Gastrocnemius medialis (tissue), 4 donors: Measurements from ENCODE around the gene TNRC18. TPM values are rescaled to one million over a fixed set of nuclear protein-coding genes. Genes with fewer than 3 reads are reported as not detected.
"Not testable (repeated sequence)": the region's sequence is repeated elsewhere in the genome, so short reads cannot be mapped to it uniquely, and the experiment has no call there.

Experiments used
- ATAC-seq, 2 donors: fragments of 150-250 bp; one replicate each; pipeline ENCODE4 v1.9.1; 2016
- DNase-seq, 2 donors: peaks; one replicate each; pipeline ENCODE4 v3.0.0-alpha.2; 2019
- H3K27ac ChIP-seq, 4 donors: fragments of 200-600 bp; sonication (generic); 1 replicate in 1 of 4; 2 replicates in 3 of 4; pipeline ENCODE4 v1.5.1; 2016 to 2018; ENCODE audit warnings: mild to moderate bottlenecking in 2 of 4, moderate library complexity in 1 of 4
- H3K27me3 ChIP-seq, 3 donors: fragments of 200-600 bp; sonication (generic) in 2 of 3; 1 replicate in 1 of 3; 2 replicates in 2 of 3; pipeline versions ENCODE4 v1.5.1 to v1.6.0; 2016 to 2019; ENCODE audit warnings: mild to moderate bottlenecking in 1 of 3, moderate library complexity in 1 of 3
- H3K36me3 ChIP-seq, 2 donors: fragments of 200-600 bp; sonication (generic) in 1 of 2; one replicate each; pipeline ENCODE4 v1.5.1; 2017 to 2018
- H3K4me1 ChIP-seq, 2 donors: fragments of 200-600 bp; sonication (generic) in 1 of 2; one replicate each; pipeline ENCODE4 v1.5.1; 2016 to 2017; ENCODE audit warnings: mild to moderate bottlenecking in 2 of 2
- H3K4me3 ChIP-seq, 4 donors: fragments of 200-600 bp; sonication (generic) in 3 of 4; 1 replicate in 1 of 4; 2 replicates in 3 of 4; pipeline ENCODE4 v1.5.1; 2016 to 2019; ENCODE audit warnings: mild to moderate bottlenecking in 2 of 4
- H3K9me3 ChIP-seq, 3 donors: fragments of 200-600 bp; sonication (generic) in 2 of 3; 1 replicate in 1 of 3; 2 replicates in 2 of 3; pipeline ENCODE4 v1.5.1; 2016 to 2019
- POLR2A ChIP-seq, 2 donors: fragments of 450-650 bp; IDR thresholded peaks; one replicate each; pipeline ENCODE4 v1.6.1; 2017; ENCODE audit warnings: antibody characterized with exemption in 2 of 2, mild to moderate bottlenecking in 2 of 2, moderate library complexity in 2 of 2
- in situ Hi-C, 4 donors: fragments of 200-750 bp; cut with MboI; loops; one replicate each; pipeline versions ENCODE4 v1.15.0 to v1.8.0; 2017; ENCODE audit warnings: low sequenced_read_pairs in 4 of 4
- intact Hi-C: fragments of 100-400 bp; cut with DNase I; formaldehyde crosslinking; loops from one replicate; pipeline ENCODE4 v1.15.1; 2023; ENCODE audit warnings: low total_unique reads
- total RNA-seq, 4 donors: library from RNA; depleted of rRNA; stranded (reverse); fragments of >200 nt; gene quantifications; one replicate each; pipeline versions ENCODE4 v1.1.0 to v1.2.3, GENCODE V29; 2016
- TF ChIP-seq, protein P1 (sequence below), 5 experiments: fragments of 450-650 bp in 3 of 5; fragments of 200-600 bp in 2 of 5; sonication (generic) in 2 of 5; IDR thresholded peaks in 4 of 5; conservative IDR thresholded peaks in 1 of 5; 1 replicate in 4 of 5; 2 replicates in 1 of 5; pipeline ENCODE4 v1.5.1; 2016 to 2019; ENCODE audit warnings: antibody characterized with exemption in 5 of 5, mild to moderate bottlenecking in 3 of 5, moderate library complexity in 3 of 5

TNRC18 gene
- total RNA-seq, 4 donors from 2014 or later, result 8.7 to 31.2 (median 20.5) TPM

DNA sequence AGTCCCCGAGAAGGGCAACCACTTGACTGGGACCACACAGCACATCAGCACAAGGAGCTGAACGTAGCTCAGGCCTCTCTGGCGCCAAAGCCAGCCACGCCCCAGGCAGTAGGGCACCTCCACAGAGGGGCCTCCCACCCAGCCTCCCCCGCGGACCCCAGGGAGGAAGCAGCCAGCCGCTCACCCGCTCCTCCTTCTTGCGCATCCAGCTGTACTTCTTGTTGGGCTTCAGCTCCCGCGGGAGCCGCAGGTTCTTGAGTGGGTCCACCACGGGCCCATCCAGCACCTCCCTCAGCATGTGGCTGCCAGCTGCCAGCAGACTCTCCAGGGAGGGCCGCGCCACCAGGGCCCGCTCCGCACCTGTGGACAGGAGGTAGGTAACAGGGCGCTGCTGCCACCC, 61.2 kb downstream of the TNRC18 start:
- no peak overlapping the region for H3K4me3 ChIP-seq
- DNase-seq (no peak), ATAC-seq (no peak)
- no peak overlapping the region for H3K27ac ChIP-seq
- intact Hi-C loops, result no loop called here
- H3K9me3 ChIP-seq, result no peaks in the 10 kb centered on the region
- no peak for TF ChIP-seq POLR2A (IDR thresholded peaks at IDR 0.05)
- TF ChIP-seq, protein P1, sequence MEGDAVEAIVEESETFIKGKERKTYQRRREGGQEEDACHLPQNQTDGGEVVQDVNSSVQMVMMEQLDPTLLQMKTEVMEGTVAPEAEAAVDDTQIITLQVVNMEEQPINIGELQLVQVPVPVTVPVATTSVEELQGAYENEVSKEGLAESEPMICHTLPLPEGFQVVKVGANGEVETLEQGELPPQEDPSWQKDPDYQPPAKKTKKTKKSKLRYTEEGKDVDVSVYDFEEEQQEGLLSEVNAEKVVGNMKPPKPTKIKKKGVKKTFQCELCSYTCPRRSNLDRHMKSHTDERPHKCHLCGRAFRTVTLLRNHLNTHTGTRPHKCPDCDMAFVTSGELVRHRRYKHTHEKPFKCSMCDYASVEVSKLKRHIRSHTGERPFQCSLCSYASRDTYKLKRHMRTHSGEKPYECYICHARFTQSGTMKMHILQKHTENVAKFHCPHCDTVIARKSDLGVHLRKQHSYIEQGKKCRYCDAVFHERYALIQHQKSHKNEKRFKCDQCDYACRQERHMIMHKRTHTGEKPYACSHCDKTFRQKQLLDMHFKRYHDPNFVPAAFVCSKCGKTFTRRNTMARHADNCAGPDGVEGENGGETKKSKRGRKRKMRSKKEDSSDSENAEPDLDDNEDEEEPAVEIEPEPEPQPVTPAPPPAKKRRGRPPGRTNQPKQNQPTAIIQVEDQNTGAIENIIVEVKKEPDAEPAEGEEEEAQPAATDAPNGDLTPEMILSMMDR (IDR thresholded peaks at IDR 0.05 in 4 of 5, conservative IDR thresholded peaks at IDR 0.05 in 1 of 5), result no peak
- peaks cover 2 to 38% of the 10 kb centered on the region in 2 donors for H3K36me3 ChIP-seq
- in situ Hi-C loops, result loop anchor here in 1 of 4 donors (10.0 kb wide), 1 partner anchor 82 kb away; no protein-coding TSS in a partner anchor
- no peaks in the 10 kb centered on the region for H3K27me3 ChIP-seq
- H3K4me1 ChIP-seq, result peaks cover 0 to 4% of the 10 kb centered on the region in 2 donors

DNA sequence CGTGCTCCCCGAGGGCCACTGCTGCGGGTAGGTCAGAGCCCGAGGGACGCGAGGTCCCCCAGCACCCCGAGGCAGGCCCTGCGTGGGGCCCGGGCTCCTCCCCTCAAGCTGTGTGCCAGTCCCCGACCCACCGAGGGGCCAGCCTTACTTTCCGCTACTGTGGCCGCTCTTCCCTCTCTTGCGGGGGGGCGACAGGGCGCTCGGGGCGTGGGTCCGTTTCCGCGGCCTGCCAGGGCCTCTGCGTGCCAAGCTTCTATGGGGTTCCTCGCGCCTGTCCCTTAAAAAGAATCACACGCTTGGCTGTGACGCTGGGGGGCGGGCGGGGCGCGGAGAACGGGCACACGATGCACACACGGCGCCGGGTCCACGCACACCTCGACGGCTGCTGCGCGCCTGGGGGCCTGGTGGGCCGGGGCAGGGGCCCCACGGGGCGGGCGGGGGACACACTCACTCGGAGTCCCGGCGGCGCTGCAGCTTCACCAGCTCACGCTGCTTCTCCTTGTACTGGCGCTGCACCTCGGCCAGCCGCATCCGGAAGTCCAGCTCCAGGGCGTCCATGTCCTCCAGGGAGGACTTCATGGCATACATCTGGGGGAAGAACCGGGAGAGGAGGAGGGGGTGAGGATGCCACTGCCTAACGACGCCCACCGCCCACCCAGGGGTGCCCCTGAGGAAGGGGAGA, 62.0 kb downstream of the TNRC18 start:
- no peak for DNase-seq
- Histone ChIP-seq H3K4me3 (no peak overlapping the region), H3K9me3 (no peaks in the 10 kb centered on the region), H3K27me3 (no peaks in the 10 kb centered on the region), H3K4me1 (peaks cover 0 to 4% of the 10 kb centered on the region in 2 donors), H3K27ac (no peak overlapping the region), H3K36me3 (peaks cover 2 to 47% of the 10 kb centered on the region in 2 donors)
- in situ Hi-C loops, result loop anchor here in 1 of 4 donors (10.0 kb wide), 1 partner anchor 83 kb away; no protein-coding TSS in a partner anchor
- ATAC-seq, result no peak
- intact Hi-C loops, result no loop called here
- TF ChIP-seq, protein P1 (IDR thresholded peaks at IDR 0.05 in 4 of 5, conservative IDR thresholded peaks at IDR 0.05 in 1 of 5), result no peak
- TF ChIP-seq POLR2A (IDR thresholded peaks at IDR 0.05), result no peak

DNA sequence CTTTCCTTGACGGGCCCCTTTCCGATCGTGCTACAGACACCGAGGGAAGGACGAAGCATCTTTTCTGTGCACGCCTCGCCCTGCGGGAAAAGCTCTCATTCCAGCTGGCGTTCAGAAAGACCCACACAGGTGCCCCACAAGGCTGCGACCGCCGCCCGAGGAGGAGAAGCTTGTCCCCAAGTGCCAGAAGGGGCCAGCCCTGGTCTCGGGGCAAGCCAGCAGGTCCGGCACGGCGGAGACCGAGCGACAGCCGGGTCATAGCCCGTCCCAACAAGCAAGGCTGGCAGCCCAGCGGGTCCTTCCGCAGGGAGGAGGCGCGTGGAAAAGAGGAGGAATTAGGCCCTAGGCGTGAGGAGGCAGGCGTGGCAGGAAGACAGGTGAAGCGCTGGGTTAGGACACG, 62.7 kb downstream of the TNRC18 start:
- in situ Hi-C loops (loop anchor here in 1 of 4 donors (10.0 kb wide), 1 partner anchor 84 kb away; no protein-coding TSS in a partner anchor), intact Hi-C loops (no loop called here)
- TF ChIP-seq, protein P1 (IDR thresholded peaks at IDR 0.05 in 4 of 5, conservative IDR thresholded peaks at IDR 0.05 in 1 of 5), result no peak
- no peak for TF ChIP-seq POLR2A (IDR thresholded peaks at IDR 0.05)
- H3K27me3 ChIP-seq, result no peaks in the 10 kb centered on the region
- no peak overlapping the region for H3K27ac ChIP-seq
- no peak for DNase-seq
- peaks cover 2 to 53% of the 10 kb centered on the region in 2 donors for H3K36me3 ChIP-seq
- H3K4me3 ChIP-seq, result no peak overlapping the region
- ATAC-seq, result no peak
- no peaks in the 10 kb centered on the region for H3K9me3 ChIP-seq
- H3K4me1 ChIP-seq, result peaks cover 0 to 4% of the 10 kb centered on the region in 2 donors

DNA sequence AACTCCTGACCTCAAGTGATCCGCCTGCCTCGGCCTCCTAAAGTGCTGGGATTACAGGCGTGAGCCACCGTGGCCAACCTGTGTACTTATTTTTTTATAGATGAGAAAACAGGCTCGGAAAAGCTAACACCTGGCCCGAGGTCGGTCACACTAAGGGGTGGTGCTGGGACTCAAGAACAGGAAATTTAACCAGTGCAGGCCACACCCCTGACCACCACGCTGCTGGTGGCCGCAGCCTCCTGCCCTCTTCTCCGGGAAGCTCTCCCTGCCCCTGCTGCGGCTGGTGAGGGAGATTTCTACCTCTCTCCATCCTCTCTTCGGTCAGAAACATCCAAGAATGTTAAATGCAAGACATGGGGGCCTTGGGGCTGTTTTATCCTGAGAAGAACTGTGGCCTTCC, 63.2 kb downstream of the TNRC18 start:
- H3K27ac ChIP-seq, result no peak overlapping the region
- ATAC-seq (no peak), DNase-seq (no peak)
- intact Hi-C loops, result no loop called here
- H3K9me3 ChIP-seq, result no peaks in the 10 kb centered on the region
- peaks cover 2 to 53% of the 10 kb centered on the region in 2 donors for H3K36me3 ChIP-seq
- in situ Hi-C loops, result loop anchor here in 1 of 4 donors (10.0 kb wide), 1 partner anchor 84 kb away; no protein-coding TSS in a partner anchor
- TF ChIP-seq POLR2A (IDR thresholded peaks at IDR 0.05), result no peak
- TF ChIP-seq, protein P1 (IDR thresholded peaks at IDR 0.05 in 4 of 5, conservative IDR thresholded peaks at IDR 0.05 in 1 of 5), result no peak
- no peaks in the 10 kb centered on the region for H3K27me3 ChIP-seq
- peaks cover under 1 to 4% of the 10 kb centered on the region in 2 donors for H3K4me1 ChIP-seq
- no peak overlapping the region for H3K4me3 ChIP-seq

GRCh38 chr7:5360021-5360420, 63.6 kb downstream of the TNRC18 start:
- H3K27me3 ChIP-seq, H3K4me1 ChIP-seq, intact Hi-C loops, H3K9me3 ChIP-seq, H3K4me3 ChIP-seq, H3K27ac ChIP-seq, DNase-seq, ATAC-seq: not testable (repeated sequence)
- peaks cover 2 to 53% of the 10 kb centered on the region in 2 donors for H3K36me3 ChIP-seq
- in situ Hi-C loops, result loop anchor here in 1 of 4 donors (10.0 kb wide), 1 partner anchor 85 kb away; no protein-coding TSS in a partner anchor
